ENCODE results near the gene RNU6-1. TPM values are rescaled to one million over a fixed set of nuclear protein-coding genes. Genes with fewer than 3 reads are reported as not detected.

The RNU6-1 gene
- polyA plus RNA-seq, 1 of the 3 experiments (the other 2 are of a cell fraction): not detected

- Histone ChIP-seq H3K79me2 (ENCODE audit: insufficient read depth) (no peaks in the 10 kb centered on the region), H3K4me2 (no peak overlapping the region), H3F3A (replicated peaks; ENCODE audit: insufficient read depth) (no peaks in the 10 kb centered on the region), H3K4me3 (ENCODE audit: low read depth in 2 of 2, low read length in 1 of 2) (no peak overlapping the region), H3K9ac (no peak overlapping the region), H2AFZ (ENCODE audit: low read depth) (no peak overlapping the region), H4K20me1 (ENCODE audit: insufficient read depth) (no peaks in the 10 kb centered on the region), H3K27me3 (ENCODE audit: insufficient read depth) (no peaks in the 10 kb centered on the region), H3K9me3 (no peaks in the 10 kb centered on the region), H3K9me2 (no peaks in the 10 kb centered on the region), H3K4me1 (ENCODE audit: control insufficient read depth in 1 of 2, insufficient read depth in 2 of 2, low read depth in 1 of 2, low read length in 1 of 2) (peaks cover 0 to 8% of the 10 kb centered on the region in 2 experiments; a peak in 1 of 4 replicates), H3K27ac (ENCODE audit: low read depth in 2 of 2, low read length in 1 of 2) (no peak overlapping the region), H3K36me3 (replicated peaks in 1 of 2; ENCODE audit: control insufficient read depth in 1 of 2, insufficient read depth in 2 of 2, low read length in 1 of 2) (no peaks in the 10 kb centered on the region)
- CTCF ChIA-PET: interaction anchor here (1.3 kb wide), 1 partner anchor 295 kb away, joined by 3 read pairs; no protein-coding TSS in a partner anchor
- no peak for DNase-seq
- 80% methylated on average over 5 of the region's 5 CpGs for WGBS (ENCODE audit: low lambda C conversion rate)
- TF ChIP-seq NFIC (IDR thresholded peaks at IDR 0.05; ENCODE audit: borderline replicate concordance) (no peak), IRF3 (IDR thresholded peaks at IDR 0.05; ENCODE audit: low read depth, low read length) (no peak), USF1 (IDR thresholded peaks at IDR 0.05; ENCODE audit: borderline replicate concordance, low read depth) (no peak), ELF1 (IDR thresholded peaks at IDR 0.05) (no peak), PBX3 (IDR thresholded peaks at IDR 0.05) (no peak), NRF1 (IDR thresholded peaks at IDR 0.05; ENCODE audit: low read depth, low read length) (no peak), USF2 (IDR thresholded peaks at IDR 0.05; ENCODE audit: borderline replicate concordance, low read depth, low read length) (no peak), GATA2 (CRISPR knock-in tag; IDR thresholded peaks at IDR 0.05) (no peak), RCOR1 (IDR thresholded peaks at IDR 0.05; ENCODE audit: low read length) (no peak), TAF1 (IDR thresholded peaks at IDR 0.05; ENCODE audit: borderline replicate concordance, low read depth, low read length) (no peak), GABPA (IDR thresholded peaks at IDR 0.05; ENCODE audit: low read depth) (no peak), CHD2 (IDR thresholded peaks at IDR 0.05; ENCODE audit: low read length, partially characterized antibody) (no peak), ZBTB33 (IDR thresholded peaks at IDR 0.05; ENCODE audit: borderline replicate concordance, low read depth) (no peak), EP300 (IDR thresholded peaks at IDR 0.05; ENCODE audit: borderline replicate concordance in 1 of 2, low read depth in 1 of 2, low read length in 1 of 2) (no peak), RAD21 (IDR thresholded peaks at IDR 0.05; ENCODE audit: low read length) (no peak)
- POLR2A ChIA-PET: no interaction called here
Observed at GRCh38 chr15:67859331-67859946, 19.6 kb upstream of the RNU6-1 start.

Measured in SK-N-SH (cell line).